Tibial nerve (tissue), 3 donors: ENCODE data around the gene MALRD1.

Experiments
- CTCF ChIP-seq, 5 experiments: fragments of 200-600 bp in 3 of 5; fragments of 450-650 bp in 2 of 5; sonication (generic) in 3 of 5; IDR thresholded peaks; one replicate each; pipeline ENCODE4 v1.5.1; 2016 to 2019; ENCODE audit warnings: antibody characterized with exemption in 5 of 5, mild to moderate bottlenecking in 3 of 5, moderate library complexity in 2 of 5
- POLR2A ChIP-seq, 2 donors: fragments of 450-650 bp; IDR thresholded peaks; one replicate each; pipeline ENCODE4 v1.6.1; 2017; ENCODE audit warnings: antibody characterized with exemption in 2 of 2, mild to moderate bottlenecking in 2 of 2, moderate library complexity in 2 of 2

- no peak for TF ChIP-seq POLR2A (IDR thresholded peaks at IDR 0.05)
- TF ChIP-seq CTCF (IDR thresholded peaks at IDR 0.05) = no peak
Measured at GRCh38 chr10:19505320-19506312, 457.0 kb downstream of the MALRD1 start.
